Measurements from ENCODE around the gene R3HDM4.

The R3HDM4 gene

DNA sequence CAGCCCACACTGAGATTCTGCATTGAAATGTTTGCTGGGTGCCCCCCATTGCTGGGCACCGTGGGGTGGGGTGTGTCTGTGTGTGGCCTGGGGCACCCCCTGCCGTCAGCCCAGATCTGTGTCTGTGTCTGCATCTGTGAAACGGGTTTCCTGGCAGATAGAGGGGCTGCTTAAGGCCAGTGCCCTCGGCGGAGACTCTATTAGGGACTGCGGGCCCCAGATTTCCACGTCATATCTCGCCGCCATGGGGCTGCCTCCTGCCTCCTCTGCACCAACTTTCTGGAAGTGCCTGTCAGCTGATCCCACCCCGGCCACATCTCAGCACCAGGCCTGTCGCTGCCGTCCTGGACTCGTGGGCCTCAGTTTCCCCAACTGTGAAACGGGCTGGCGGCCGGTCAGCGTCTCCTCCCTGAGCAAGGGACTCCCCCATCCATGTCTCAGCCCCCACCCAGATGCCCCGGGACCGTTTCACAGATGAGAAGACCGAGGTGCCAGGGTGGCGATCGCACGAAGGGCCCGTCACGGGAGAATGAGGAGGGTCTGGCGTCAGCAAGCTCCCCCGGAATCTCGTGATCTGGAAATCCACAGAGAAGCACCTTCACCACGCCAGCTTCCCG lies 34.2 kb upstream of the R3HDM4 start:
- no peak for DNase-seq

DNA sequence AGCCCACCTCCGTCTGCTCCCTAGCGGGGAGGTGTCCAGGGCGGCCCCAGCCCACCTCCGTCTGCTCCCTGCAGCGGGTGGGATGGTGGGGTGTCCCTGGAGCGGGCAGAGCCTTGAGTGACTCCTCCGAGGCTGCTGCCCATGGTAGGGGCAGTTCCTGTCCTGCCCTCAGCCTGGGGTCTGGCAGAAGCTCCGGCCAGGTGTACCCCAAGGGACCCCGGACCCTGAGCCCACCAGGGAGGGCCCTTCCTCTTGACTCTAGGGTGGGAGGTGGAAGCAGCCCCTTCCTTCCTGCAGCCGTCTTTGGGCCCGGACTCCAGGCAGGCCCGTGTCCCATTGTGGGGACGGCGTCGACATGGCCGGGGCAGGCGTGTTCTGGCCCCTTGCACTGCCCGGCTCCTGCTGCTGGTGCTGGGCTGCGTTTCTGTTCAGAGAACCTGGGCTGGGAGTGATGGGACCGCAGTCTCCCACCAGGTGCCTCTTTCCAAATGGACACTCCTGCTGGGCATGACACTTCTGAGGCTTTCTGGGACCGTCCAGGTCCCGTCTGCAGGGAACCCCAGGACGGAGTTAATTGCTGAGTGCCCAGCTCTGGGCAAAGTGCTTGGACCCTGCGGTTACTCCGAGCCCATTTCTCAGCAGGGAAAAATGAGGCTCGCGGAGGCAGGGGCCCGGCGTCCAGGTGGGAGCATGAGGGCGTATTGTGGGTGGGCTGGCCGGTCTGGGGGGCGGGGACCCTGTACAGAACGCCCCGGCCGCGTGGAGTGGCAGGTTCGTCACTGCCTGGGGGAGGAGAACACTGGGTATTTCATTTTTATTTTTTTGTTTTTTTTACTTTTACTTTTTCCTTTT lies 32.6 kb upstream of the R3HDM4 start:
- DNase-seq, result no peak

DNA sequence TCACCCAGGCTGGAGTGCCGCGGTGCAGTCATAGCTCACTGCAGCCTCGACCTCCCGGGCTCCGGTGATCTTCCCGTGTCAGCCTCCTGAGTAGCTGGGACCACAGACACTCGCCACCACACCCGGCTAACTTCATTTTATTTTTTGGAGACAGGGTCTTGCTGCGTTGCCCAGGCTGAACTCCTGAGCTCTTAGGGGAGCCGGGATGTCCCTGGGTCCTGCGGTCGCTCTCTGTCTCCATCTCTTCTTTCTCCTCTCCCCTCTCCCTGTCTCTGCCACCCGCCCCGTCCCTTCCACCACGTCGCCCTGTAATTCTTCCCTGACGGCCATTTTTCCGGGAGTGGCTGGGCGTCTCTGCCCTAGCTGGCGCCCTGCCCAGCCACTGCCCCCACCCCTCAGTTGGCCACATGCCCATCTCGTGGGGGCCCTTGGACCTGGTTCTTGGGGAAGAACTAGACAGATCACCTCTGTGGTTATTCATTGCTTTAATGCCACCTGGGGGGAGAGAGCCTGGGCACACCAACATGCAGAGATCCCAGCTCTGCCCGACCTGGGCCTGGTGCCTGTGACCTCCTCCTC lies 31.7 kb upstream of the R3HDM4 start:
- no peak for DNase-seq

DNA sequence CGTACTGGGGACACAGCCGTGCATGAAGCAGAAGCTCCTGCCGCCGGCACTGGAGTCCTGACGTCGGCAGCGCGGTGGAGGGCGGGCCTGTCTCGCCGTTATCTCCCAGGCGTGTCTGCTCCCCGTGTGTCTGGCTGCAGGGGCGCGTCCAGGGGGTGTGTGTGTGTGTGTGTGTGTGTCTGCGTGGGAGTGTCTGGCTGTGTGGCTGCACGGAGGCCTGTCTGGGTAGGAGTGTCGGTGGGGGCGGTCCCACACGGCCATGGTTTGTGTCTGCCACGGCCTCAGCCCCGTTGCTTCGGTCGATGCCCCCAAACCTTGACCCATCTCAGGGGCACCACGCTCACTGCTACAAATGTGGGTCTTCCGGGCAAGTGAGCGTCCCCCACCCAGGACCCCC lies 31.1 kb upstream of the R3HDM4 start:
- DNase-seq, result no peak

DNA sequence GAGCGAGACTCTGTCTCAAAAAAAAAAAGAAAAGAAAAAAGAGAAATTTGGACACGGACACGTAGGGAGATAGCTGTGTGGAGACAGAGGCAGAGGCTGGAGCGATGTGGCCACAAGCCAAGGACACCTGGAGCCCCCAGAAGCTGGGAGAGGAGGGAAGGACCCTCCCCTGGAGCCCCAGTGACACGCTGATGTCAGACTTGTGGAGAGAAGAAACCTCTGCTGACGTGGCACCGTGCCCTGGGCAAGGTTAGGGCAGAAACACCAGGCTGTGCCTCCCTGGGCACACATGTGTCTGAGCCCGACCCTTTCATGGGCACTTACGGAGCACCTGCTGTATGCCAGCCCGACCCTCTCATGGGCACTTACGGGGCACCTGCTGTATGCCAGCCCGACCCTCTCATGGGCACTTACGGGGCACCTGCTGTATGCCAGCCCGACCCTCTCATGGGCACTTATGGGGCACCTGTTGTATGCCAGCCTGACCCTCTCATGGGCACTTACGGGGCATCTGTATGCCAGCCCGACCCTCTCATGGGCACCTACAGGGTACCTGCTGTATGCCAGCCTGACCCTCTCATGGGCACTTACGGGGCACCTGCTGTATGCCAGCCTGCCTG lies 30.6 kb upstream of the R3HDM4 start:
- no peak for DNase-seq

DNA sequence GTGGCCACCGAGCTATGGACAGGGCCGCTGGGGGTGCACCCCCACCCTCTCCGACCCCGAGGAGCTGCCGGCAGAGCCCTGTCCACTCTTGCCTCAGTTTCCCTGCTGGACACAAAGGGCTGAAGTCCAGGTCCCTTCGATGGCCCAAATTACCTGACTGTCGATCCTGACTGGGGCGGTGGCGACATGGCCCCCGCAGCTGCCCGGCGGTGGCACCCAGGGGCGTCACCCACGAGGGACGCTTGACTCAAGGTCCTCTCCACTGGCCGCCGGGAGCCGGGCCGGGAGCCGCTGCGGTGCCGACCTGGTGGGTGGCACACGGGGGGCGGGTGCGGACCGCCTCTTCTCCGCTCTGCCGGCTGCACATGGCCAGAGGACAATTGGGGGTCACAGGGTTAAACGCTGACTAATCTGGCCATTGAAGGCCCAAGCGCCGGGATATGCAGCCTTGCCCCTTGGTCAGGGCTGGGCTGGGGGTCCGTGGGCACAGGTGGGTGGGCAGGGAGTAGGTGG lies 29.2 kb upstream of the R3HDM4 start:
- no peak for DNase-seq

DNA sequence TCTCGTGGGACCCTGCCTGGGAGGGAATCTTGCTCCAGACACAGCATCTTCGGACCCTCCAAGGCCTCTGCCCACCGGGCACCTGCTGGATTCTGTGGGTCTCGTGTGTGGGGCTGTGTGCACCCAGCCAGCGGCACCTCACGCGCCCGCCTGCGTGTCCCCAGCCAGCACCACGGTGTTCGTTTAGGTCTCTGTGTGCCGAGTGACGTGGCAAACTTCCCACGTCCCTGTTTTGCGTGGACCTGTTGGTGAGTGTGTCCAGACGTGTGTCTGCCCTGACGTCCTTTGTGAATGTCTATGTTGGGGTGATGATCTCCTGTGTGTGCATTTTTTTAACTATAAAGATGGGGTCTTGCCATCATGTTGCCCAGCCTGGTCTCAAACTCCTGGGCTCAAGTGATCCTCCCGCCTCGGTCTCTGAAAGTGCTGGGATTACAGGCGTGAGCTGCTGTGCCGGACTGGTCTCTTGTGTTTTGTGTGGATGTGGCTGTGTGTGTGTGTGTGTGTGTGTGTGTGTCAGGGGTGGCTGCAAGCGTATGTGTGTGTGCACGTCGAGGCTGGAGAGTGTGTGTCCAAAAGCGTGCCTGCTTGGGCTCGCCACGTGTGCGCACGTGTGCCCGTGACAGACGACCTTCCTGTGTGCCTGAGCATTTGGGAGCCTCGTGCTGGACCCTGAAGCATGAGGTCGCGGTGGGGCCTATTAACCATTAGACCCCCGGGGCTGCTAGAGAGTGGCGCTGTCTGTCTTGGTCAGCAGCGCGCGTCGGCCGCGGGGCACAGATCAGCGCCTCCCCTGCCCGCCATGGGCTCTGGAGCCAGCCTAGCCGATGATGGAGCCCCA lies 28.5 kb upstream of the R3HDM4 start:
- no peak for DNase-seq

DNA sequence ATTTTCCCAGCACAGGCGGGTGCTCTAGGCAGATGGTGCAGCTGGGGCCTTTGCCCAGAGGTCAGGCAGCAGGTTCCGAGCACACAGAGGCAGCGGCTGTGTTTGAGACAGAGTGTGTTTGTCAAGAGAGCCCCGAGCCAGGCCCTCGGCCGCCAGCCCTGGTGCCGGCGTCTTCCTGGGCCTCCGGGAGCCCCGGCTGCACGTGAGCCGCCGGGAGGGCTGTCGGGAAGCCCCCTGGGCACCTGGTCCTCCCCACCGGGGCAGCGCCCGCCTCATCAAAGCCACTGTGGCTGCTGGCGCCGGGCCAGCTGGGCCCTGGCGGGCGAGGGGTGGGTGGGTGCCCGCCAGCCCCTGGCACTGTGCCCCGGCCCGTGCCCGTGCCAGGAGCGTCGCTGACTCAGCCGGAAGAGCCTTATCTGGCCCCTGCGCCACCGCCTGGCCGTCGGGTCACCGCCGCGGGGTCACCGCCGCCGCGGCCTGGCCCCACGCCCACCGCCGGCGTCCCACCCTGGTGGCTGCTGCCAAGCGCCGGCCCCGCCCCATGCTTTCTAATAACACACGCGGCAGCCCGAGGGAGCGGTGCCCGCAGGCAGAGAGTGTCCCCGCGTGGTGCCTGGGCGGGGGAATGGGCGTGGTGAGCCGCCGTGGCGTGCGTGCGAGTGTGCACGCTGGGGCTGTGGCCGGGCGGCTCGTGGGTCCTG lies 27.7 kb upstream of the R3HDM4 start:
- DNase-seq, result peak; percentile 57

DNA sequence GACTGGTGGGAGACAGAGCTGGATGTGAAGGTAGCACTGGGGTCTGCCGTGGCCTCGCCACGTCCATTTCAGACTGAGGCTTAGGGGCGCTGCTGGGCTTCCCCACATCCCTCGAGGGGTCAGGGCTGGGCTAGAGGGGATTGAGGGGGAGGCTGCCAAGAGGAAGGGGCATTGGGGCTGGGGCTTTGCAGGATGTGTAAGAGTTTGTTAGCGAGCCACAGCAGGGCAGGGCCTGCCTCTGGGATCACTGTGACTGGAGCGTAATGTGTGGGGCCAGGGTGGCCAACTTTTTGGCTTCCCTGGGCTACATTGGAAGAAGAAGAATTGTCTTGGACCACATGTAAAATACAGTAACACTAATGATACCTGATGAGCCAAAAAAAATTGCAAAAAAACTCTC lies 26.9 kb upstream of the R3HDM4 start:
- no peak for DNase-seq

DNA sequence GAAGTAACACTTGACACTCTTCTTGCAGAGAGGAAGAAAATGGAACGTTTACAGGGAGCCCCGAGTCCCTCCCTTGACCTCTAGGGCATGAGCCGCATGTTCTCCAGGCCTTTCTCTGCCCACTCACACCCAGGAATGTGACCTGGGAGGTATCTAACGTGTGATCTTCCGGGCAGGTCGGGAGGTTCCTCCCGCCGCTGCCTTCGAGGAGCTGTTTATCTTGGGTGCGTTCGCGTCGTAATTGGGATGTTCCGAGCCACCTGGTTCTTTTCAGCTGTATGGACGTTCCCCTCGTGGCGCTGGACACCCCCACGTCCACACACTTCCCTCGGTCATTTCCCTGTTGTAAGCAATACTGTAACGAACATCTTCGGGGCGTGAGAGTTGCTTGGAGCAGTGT lies 26.4 kb upstream of the R3HDM4 start:
- no peak for DNase-seq

DNA sequence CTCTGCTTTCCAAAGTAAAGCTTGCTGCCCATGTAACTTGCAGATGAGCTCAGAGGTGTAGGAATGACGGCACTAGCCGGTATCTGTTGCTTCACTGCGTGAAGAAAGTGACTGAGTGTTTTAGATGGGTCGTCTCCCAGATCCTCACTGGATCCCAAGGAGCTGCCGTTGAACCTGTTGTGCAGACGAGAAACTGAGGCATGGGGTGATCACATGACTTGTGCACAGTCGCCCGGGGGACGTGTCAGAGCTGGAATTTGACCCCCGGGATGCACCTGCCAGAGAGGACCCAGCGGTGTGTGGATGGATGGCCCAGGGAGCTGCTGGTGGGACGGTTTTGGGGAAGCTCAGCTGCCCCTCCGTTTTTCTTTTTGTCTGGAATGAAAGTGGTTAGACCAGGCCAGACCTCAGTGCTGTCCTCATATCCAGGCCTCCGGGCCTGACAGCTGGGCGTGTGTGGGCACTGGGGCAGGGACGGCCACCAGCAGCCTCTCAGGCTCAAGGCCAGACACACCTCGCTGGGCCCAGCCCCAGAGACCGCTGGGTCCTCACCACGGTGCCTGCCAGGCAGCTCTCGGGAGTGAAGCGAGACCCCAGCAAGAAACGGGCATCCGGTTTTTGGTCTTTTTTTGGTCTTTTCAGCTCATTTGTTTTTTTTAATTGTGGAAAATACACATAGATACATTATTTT lies 25.4 kb upstream of the R3HDM4 start:
- no peak for DNase-seq

DNA sequence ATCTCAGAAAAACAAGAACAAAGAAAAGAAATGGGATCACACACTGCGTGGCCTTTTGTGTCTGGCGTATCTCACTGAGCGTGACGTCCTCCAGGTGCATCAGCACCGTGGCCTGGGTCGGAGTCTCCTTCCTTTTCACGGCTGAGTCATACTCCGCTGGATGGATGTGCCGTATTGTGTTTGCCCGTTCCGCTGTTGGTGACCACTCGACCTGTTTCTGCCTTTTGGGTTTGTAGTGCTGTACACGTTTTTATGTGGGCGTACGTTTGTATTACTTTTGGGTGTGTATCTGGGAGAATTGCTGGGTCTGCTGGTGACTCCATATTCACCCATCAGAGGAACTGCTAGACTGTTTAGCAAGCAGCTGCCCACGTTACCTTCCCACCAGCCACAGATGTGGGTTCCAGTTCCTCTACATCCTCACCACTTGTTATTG lies 24.3 kb upstream of the R3HDM4 start:
- no peak for DNase-seq

DNA sequence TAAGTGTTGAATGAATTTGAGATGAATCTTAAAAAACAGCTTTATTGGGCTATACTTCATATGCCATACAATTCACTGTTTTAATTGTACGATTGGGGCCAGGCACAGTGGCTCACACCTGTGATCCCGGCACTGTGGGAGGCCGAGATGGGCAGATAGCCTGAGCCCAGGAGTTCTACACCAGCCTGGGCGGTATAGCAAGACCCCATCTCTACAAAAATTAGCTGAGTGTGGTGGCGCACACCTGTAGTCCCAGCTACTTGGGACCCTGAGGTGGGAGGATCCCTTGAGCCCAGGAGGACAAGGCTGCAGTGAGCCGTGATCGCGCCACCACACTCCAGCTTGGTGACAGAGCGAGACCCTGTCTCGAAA lies 23.1 kb upstream of the R3HDM4 start:
- no peak for DNase-seq

DNA sequence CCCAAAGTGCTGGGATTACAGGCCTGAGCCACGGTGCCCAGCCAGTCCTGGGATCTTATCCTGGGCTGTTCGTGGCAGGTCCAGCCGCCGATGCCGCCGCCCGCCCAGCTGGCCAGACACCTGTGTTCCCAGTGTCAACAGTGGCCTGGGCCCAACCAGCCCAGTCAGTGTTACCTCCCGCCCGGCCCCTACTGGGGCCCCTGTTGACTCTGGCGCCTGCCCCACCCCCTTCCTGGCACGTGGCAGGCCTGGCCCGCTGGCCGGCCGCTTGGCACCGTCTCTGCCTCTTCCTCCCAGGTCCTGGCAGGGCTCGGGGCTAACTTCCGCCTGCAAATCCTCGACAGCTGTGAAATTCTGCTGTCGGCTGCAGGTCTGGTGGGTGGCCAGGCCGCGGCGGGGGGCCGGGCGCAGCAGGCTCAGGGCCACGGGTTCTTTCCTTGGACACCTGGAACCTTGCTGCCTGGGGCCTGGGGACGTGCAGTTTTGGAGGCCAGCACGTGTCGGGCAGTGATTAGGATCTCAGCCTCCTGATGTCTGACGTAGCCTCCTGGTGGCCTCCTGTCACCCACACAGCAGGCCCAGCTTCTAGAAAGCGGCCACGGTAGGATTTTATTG lies 22.0 kb upstream of the R3HDM4 start:
- no peak for DNase-seq

DNA sequence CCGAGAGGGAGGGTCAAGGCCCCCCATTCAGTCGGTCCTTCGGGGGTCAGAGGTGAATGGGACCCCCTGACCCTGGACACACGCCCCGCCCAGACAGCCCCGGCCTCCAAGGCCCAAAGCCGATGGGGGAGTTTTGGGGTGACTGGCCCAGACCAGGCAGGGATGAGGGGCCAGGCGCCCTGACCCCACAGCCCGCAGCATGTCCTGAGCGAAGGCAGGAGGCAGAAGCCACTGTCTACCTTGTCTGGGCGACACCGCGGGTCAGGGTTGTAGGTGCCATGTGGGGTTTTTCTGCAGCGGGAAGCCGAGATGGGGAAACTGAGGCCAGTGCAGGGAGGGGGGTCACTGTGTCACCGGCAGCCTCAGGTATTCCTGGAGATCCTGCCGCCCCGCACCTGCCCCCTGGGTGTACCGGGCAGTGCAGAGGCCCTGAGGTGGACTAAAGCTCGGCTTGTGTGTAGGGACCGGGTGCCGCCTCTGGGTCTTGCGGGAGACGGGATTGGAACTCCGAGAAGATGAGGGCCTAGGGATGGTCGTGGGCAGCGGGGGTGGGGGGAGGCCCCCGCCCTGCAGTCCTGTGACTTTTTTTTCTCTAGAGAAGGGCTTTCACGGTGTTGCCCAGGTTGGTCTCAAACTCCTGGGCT lies 21.3 kb upstream of the R3HDM4 start:
- DNase-seq, result no peak

DNA sequence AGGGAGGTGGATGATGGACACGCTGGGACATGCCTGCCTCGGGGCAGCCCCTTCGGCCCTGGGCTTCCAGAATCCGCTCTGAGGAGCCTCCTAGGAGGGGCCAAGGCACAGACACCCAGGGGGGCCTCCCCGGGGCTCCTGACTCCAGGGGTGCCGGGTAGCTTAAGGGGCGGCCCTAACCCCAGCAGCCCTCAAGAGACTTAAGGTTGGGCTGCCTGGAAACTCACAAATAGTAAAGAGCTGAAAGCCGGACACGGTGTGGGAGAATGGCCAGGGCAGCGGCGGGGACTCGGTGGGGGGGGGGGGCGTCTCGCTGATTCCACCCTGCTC lies 20.5 kb upstream of the R3HDM4 start:
- no peak for DNase-seq

DNA sequence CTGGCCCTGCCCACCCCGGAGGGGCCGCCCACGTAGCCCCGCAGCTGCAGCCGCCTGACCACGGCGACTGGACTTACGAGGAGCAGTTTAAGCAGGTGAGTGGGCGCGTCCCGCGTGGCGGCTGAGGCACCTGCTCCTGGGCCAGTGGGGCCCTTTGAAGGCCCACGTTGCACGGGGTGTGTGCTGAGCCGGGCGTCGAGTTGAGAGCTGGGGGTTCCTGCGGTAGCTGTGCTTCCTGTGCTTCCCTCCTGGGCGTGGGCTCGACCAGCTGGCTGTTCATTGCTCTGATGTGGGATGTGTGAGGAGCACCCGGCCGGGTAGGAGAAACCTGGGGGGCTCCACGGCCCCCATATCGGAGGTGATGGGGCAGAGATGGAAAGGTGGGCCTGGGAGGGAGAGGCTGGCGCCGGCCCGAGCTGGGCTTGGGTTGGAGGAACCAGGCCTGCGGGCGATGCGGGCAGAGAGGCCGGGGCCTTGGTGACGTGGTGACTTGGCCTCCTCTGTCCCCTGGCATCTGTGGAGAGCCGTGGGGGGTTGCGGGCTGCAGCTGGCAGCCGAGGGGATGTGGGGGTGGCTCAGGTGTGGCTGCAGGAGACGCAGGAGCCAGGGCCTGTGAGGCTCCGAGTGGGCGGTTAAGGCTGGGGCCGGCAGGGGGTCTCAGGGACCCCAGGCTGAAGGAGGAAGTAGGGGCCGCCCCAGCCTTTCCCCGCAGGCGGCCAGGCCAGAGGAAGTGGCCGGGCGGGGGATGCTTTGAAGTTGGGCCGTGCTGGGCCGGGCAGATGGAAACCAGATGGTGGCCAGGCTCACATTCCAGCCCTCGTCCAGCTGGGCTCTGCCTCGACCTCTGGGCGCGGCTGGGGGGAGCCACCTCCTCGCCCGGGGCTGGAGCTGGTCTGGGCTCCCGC lies 19.9 kb upstream of the R3HDM4 start:
- DNase-seq, result no peak

DNA sequence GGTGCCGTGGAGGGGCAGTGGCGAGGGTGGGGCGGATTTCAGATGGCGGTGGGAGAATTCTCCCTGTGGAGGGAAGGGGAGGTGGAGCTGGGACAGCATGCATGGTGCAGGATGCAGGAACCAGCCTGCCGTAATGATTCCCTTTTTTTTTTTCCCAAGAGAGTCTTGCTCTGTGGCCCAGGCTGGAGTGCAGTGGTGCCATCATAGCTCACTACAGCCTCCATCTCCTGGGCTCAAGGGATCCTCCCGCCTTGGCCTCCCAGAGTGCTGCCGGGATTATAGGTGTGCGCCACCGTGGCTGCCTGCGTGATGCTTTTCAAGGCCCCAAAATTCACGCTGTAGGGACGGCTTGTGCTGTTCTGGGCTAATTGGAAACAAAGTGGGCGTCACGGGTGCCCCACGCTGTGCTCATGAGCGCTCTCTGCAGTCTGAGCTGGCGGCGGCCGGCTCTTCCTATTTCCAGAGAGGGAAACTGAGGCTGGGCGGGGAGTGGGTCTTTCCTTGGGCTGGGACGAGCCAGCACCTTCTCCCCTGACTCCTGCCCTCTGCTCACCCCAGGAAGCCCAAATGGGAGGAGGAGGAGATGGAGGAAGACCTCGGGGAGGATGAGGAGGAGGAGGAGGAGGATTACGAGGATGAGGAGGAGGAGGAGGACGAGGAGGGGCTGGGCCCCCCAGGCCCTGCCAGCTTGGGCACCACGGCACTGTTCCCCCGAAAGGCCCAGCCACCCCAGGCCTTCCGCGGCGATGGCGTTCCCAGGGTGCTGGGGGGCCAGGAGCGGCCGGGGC lies 19.0 kb upstream of the R3HDM4 start:
- DNase-seq, result no peak

DNA sequence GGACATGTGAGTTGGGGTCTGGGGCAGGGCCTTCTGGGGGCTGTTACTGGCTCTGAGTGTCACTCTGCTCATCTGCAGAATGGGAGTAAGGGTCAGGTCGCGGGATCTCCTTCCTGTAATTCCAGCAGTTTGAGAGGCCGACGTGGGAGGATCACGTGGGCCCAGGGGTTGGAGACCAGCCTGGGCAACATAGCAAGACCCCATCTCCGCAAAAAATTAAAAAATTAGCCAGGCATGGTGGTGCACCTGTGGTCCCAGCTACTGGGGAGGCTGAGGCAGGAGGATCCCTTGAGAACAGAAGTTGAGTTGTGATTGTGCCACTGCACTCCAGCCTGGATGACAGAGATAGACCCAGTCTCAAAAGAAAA lies 16.9 kb upstream of the R3HDM4 start:
- no peak for DNase-seq

Measured in activated T-cell treated with anti-CD3 and anti-CD28 coated beads for 4 hours (primary cell).